HG02943 (cell line): ENCODE results near the gene TRPC6.

Source experiments
- ATAC-seq: cut with Tn5 transposase; IDR thresholded peaks from one replicate; pipeline ENCODE4 v1.9.1; 2021; ENCODE audit warnings: mild to moderate bottlenecking, low read depth, moderate library complexity; ENCODE audit not compliant: unreplicated experiment

TRPC6 gene

GRCh38 chr11:101583251-101584128, at the start of gene TRPC6:
TRPC6 (minus strand) TSS chr11:101584007; CDS start chr11:101583503, 504 bp downstream.
- no peak for ATAC-seq

DNA sequence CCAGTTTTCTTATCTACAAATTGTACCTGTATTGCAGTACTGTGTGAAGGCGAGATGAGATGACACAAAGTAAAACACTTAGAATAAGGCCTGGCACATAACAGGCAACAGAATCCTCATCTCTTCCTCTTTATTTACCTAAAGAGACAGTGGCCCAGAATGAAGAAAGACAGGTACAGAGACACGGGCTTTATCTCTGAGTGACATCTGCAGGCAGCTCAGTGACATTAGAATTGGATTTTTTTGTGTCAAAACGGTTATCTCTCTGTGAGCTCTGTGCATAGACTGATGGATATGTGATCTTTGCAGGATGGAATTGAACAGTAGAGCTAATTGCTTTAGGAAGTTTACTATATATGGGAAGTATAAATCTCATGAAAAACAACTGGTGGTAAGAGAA, 36.2 kb upstream of the TRPC6 start:
- no peak for ATAC-seq

GRCh38 chr11:101618709-101619108, 34.9 kb upstream of the TRPC6 start:
- ATAC-seq, result no peak

GRCh38 chr11:101617735-101618332, 34.0 kb upstream of the TRPC6 start:
- no peak for ATAC-seq

DNA sequence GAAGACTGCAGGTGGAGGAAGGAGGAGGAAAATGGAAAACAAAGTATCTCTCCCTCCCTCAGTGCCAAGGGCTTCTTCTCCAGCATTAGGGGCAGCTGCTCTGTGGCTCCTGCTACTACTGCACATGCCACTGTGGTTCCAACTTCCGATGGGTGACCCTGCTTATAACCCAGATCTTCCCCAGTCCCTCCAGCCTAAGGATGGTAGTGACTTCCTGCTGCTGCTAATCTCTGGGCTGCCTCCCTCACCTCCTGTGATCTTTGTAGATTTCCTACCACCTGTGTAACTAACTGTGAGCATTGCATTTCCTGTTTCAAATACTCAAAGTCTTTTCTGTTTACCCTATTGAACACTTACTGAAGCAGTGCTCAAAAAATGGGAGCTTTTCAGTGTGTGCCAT, 28.7 kb upstream of the TRPC6 start:
- no peak for ATAC-seq

GRCh38 chr11:101600924-101601323, 17.1 kb upstream of the TRPC6 start:
- ATAC-seq, result no peak

GRCh38 chr11:101586965-101587364, 3.2 kb upstream of the TRPC6 start:
- ATAC-seq, result no peak

- no peak for ATAC-seq
Observed at GRCh38 chr11:101584655-101585054, 848 bp upstream of the TRPC6 start.

- no peak for ATAC-seq
Observed at GRCh38 chr11:101584129-101584515, 315 bp upstream of the TRPC6 start.

GRCh38 chr11:101582989-101583250, 887 bp downstream of the TRPC6 start:
- ATAC-seq, result no peak

GRCh38 chr11:101582236-101582988, 1.4 kb downstream of the TRPC6 start:
- no peak for ATAC-seq

DNA sequence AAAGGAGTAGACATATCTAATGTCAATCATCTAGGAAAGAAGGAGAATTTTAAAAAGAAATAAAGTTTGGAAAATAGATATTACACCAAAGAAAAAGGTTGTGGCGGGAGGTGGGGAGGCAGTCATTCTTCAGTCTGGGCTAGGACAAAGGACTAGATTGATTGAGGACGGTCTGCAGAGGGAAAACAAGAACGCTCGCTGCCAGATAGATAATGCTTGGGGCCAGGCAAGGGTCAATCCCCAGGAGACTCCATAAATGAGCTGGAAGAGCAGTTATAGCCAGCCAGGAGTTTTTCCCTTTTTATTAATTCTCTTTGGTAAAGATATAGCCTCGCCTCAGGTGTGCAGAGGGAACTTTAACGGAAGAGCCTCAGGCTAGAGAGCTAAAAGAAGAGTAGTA, 6.3 kb downstream of the TRPC6 start:
- ATAC-seq, result no peak

GRCh38 chr11:101576456-101576855, 7.4 kb downstream of the TRPC6 start:
- no peak for ATAC-seq

DNA sequence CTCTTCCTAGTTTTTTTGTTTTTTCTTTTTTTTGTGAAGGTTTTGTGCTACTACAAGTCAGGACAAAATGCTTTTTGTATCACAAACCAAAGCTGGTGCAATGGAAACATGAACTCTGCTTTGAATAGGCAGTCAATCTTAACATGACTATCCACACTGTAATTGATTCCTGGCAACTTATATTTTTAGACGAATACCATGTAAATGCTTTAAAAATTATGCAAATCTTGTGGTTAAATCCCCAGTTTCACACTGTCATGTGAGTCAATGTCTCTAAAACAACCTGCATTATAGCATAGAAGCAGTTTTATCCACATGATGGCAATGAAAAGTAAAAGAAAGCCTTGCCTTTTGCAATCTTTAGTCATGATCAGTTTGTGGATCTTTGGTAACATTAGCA, 8.9 kb downstream of the TRPC6 start:
- ATAC-seq, result no peak

DNA sequence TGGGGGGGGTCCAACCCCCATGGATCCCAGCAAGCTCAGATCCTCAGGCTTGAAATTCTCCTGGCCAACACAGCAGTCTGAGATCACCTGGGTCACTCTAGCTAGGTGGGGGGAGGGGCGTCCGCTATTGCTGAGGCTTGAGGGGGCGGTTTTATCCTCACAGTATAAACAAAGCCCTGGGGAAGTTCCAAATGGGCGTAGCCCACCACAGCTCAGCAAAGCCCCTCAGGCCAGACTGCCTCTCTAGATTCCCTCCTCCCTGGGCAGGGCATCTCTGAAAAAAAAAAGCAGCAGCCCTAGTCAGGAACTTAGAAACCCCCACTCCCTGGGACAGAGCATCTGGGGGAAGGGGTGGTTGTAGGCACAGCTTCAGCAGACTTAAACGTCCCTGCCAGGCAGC, 16.7 kb downstream of the TRPC6 start:
- no peak for ATAC-seq

GRCh38 chr11:101566626-101567025, 17.2 kb downstream of the TRPC6 start:
- no peak for ATAC-seq

GRCh38 chr11:101563166-101563565, 20.6 kb downstream of the TRPC6 start:
- no peak for ATAC-seq

- no peak for ATAC-seq
Observed at GRCh38 chr11:101555366-101555765, 28.4 kb downstream of the TRPC6 start.

- peak; percentile 97 for ATAC-seq
Observed at GRCh38 chr11:101553891-101554292, 29.9 kb downstream of the TRPC6 start.

DNA sequence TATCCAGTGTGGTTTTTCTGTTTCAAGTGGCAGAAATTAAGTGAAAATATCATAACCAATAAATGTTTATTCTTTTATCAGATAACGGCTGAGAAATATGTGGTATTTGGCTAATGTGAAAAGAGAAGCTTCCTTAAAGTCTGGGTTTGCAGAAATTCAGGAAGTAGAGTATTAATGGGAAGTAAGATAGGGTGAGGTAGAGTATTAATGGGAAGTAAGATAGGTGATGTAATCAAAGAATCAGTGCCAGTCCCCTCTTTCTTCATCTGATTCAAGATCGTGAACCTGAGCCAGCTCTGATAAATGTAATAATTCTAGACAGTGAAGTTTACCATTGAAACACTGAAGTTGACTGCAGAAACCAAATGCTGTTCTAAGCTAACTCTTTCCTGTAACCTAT, 30.9 kb downstream of the TRPC6 start:
- ATAC-seq, result no peak

DNA sequence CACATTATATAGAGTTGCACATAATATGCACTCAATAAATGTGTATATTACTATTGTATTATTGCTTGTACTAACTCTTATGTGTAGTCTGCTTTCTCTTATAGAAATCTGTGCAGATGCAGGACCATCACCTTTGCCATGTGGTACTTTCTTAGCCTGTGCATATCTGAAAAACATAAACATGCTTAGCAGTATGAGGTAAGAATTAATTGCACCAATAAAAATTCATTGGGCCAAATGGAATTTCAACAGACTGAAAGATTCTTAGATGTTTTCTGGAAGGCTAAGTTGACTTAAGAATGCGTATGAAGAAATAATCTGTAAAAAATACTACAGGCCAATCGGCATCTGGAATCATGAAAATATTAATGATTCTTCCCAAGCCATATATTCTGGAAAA, 55.3 kb downstream of the TRPC6 start:
- no peak for ATAC-seq
